HL-60 (cell line): ENCODE data around the gene FUT6.

Experiments
- DNase-seq, 2 experiments: peaks; one replicate each; pipeline ENCODE4 v3.0.0-alpha.2; 2010 to 2020; ENCODE audit warnings: low read depth in 1 of 2, low spot score in 1 of 2
- H3K27ac ChIP-seq: fragments of 250-450 bp; sonication (Bioruptor Pico); replicated peaks from 2 replicates; pipeline ENCODE4 v1.5.1; 2020; ENCODE audit warnings: mild to moderate bottlenecking, moderate library complexity
- H3K27me3 ChIP-seq: fragments of 250-450 bp; sonication (Bioruptor Pico); 2 replicates; pipeline ENCODE4 v1.5.1; 2021; ENCODE audit warnings: mild to moderate bottlenecking, moderate library complexity; ENCODE audit not compliant: insufficient read depth, poor library complexity, severe bottlenecking
- H3K4me3 ChIP-seq: replicated peaks from 2 replicates; pipeline ENCODE4 v1.5.1; 2011; ENCODE audit warnings: mild to moderate bottlenecking, control low read depth, low read length; ENCODE audit not compliant: insufficient read depth
- GABPA ChIP-seq: IDR thresholded peaks from 2 replicates; pipeline ENCODE4 v1.6.1; 2012; ENCODE audit warnings: low read depth
- POLR2AphosphoS5 ChIP-seq: IDR thresholded peaks from 2 replicates; pipeline ENCODE4 v1.6.1; 2012; ENCODE audit warnings: low read depth
- SPI1 ChIP-seq: IDR thresholded peaks from 2 replicates; pipeline ENCODE4 v1.6.1; 2012; ENCODE audit warnings: low read depth, mild to moderate bottlenecking, borderline replicate concordance
- TF ChIP-seq, protein P1 (sequence below): IDR thresholded peaks from 2 replicates; pipeline ENCODE4 v1.6.1; 2012; ENCODE audit warnings: low read depth; ENCODE audit not compliant: insufficient replicate concordance
- TF ChIP-seq, protein P2 (sequence below): IDR thresholded peaks from one replicate; pipeline ENCODE4 v1.5.1; 2011; ENCODE audit warnings: low read length, control low read depth, inconsistent platforms; ENCODE audit not compliant: insufficient read depth

The FUT6 gene

DNA sequence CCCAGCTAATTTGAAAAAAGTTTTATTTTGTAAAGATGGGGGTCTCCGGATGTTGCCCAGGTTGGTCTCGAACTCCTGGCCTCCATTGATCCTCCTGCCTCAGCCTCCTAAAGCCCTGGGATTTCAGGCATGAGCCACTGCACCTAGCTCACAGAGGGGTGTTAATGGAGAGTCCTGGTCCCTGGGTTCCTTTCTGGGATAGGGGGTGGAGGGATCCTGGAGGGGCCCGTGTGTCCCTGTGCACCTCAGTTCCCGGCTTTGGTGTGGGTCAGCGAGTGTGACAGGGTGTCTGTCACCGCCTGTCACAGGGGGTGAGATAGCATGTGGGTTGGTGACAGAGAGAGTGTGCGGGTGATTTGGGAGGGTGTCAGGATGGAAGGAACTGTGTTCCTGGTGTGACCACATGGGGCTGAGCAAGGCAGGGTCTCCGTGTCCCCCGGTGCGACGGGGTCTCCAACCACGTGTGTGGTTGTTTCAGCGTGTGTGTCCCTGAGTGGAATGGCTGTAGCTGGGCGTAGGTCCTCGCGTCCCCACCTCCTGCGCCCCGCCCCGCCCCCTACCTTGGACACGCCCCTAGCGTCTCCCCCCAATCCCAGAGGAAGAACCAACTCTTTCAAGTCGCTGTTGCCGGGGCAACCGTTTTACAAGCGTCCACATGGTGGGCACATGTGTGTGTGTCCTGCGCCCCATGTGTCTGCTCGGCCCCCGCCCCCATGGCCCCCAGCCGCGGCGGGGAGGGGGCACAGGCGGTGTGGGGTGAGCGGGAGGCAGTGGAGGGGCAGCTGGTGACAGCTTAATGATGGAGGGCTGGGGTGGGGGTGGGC lies 37.5 kb downstream of the FUT6 start:
- Histone ChIP-seq H3K27ac (no peak overlapping the region), H3K27me3 (peaks cover 21% of the 10 kb centered on the region), H3K4me3 (no peak overlapping the region)
- DNase-seq, result no peak
- TF ChIP-seq, protein P1, sequence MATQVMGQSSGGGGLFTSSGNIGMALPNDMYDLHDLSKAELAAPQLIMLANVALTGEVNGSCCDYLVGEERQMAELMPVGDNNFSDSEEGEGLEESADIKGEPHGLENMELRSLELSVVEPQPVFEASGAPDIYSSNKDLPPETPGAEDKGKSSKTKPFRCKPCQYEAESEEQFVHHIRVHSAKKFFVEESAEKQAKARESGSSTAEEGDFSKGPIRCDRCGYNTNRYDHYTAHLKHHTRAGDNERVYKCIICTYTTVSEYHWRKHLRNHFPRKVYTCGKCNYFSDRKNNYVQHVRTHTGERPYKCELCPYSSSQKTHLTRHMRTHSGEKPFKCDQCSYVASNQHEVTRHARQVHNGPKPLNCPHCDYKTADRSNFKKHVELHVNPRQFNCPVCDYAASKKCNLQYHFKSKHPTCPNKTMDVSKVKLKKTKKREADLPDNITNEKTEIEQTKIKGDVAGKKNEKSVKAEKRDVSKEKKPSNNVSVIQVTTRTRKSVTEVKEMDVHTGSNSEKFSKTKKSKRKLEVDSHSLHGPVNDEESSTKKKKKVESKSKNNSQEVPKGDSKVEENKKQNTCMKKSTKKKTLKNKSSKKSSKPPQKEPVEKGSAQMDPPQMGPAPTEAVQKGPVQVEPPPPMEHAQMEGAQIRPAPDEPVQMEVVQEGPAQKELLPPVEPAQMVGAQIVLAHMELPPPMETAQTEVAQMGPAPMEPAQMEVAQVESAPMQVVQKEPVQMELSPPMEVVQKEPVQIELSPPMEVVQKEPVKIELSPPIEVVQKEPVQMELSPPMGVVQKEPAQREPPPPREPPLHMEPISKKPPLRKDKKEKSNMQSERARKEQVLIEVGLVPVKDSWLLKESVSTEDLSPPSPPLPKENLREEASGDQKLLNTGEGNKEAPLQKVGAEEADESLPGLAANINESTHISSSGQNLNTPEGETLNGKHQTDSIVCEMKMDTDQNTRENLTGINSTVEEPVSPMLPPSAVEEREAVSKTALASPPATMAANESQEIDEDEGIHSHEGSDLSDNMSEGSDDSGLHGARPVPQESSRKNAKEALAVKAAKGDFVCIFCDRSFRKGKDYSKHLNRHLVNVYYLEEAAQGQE, result no peak
- TF ChIP-seq, protein P2, sequence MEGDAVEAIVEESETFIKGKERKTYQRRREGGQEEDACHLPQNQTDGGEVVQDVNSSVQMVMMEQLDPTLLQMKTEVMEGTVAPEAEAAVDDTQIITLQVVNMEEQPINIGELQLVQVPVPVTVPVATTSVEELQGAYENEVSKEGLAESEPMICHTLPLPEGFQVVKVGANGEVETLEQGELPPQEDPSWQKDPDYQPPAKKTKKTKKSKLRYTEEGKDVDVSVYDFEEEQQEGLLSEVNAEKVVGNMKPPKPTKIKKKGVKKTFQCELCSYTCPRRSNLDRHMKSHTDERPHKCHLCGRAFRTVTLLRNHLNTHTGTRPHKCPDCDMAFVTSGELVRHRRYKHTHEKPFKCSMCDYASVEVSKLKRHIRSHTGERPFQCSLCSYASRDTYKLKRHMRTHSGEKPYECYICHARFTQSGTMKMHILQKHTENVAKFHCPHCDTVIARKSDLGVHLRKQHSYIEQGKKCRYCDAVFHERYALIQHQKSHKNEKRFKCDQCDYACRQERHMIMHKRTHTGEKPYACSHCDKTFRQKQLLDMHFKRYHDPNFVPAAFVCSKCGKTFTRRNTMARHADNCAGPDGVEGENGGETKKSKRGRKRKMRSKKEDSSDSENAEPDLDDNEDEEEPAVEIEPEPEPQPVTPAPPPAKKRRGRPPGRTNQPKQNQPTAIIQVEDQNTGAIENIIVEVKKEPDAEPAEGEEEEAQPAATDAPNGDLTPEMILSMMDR, result no peak
- no peak for TF ChIP-seq GABPA
- TF ChIP-seq POLR2AphosphoS5, result no peak
- TF ChIP-seq SPI1, result no peak

DNA sequence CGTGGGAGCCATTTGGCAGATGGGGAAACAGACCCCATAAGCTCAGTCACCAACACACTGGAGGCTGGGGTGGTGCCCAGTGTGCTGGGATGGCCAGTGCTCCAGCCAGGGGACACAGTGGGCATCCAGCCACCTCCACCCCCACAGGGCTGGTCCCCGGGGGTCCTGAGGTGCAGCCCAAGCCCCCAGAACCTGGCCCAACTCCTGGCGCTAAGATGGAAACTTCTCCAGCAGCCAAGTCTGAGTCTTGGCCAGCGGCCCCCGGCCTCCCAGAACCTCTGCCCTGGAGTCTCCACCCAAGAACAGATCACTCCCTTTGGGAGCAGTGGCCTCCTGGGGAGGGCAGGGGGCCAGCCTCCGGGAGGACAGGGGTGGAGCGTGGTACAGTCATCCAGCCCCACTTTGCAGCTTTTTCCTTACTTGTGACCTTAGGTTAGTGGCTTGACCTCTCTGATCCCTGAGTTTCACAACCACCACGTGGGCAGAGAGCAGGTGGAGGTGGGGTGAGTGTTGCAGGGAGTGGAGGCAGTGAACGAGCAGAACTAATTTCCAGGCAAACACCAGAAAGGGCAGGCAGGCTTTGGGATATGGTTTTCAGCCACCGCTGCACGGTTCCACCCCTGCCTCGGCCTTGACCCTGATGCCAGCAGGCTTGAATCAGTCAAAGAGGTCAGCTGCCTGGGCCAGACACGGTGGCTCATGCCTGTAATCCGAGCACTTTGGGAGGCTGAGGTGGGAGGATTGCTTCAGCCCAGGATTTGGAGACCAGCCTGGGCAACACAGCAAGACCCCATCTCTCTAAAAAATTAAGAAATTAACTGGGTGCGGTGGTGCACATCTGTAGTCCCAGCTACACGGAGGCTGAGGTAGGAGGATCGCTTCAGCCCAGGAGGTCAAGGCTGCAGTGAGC lies 38.9 kb downstream of the FUT6 start:
- Histone ChIP-seq H3K27me3 (peaks cover 10% of the 10 kb centered on the region), H3K27ac (no peak overlapping the region), H3K4me3 (no peak overlapping the region)
- TF ChIP-seq, protein P2, result no peak
- TF ChIP-seq POLR2AphosphoS5, result no peak
- TF ChIP-seq GABPA, result no peak
- TF ChIP-seq, protein P1, result no peak
- TF ChIP-seq SPI1, result no peak
- DNase-seq, result no peak

DNA sequence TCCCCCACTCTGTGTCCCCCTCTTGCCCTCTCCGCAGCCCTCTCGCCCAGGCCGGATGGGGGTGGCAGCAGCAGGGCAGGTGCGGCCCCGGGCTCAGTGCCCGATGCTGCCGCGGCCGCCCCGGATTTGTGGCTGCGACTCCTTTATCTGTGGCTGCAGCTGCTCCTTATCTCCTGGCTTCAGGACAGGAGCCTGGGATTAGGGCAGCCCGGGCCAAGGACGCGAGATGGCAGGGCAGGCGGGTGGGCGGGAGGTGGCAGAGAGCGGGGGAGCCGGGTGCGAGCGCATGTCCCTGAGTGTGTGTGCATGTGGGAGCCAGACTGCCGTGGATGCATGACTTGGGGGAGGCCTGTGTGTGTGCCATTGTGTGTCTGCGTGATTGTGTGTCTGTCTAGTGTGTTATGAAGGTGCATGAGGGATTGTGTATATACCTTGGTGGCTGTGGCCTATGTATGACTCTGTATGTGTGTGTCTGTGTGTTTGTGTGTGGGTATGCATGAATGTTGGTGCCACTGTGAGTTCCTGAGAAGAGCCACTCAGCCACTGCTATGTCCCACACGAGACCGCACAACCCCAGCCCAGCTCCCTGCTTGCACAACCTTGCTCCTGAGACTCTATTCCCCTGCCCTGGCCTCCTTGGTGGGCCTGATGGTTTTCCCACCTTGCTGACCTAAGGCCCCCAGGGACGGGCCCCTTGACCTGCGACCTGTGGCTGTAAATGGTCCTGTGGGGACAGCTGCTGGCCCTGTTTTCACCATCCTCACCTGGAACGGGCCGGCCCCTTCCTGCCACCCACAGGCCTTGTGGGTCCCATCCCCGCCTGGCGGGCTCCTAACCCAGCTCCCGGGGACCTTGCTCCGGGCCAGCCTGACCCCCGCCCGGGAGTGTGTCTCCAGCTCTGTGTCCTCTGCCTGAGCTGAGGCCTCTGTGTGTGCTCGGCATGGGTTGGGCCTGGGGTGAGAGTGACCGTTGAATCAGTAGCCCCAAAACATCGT lies 40.0 kb downstream of the FUT6 start:
- peak; percentile 33; the same call in 1 of the 2 replicates for TF ChIP-seq POLR2AphosphoS5
- TF ChIP-seq SPI1, result no peak
- H3K27ac ChIP-seq, result no peak overlapping the region
- no peak overlapping the region for H3K4me3 ChIP-seq
- H3K27me3 ChIP-seq, result peaks cover 5% of the 10 kb centered on the region
- DNase-seq, result no peak
